HFF-Myc (cell line): ENCODE data around the gene CCDC154.
A peak's percentile ranks its signal among the peaks of the same experiment; 100 is the strongest.

Experiments used
- DNase-seq: peaks from one replicate; pipeline ENCODE4 v3.0.0-alpha.2; 2011; ENCODE audit warnings: low read depth; ENCODE audit errors: extremely low read depth
- H3K4me3 ChIP-seq: replicated peaks from 2 replicates; pipeline ENCODE4 v1.5.1; 2011; ENCODE audit warnings: low read depth, mild to moderate bottlenecking, control low read depth, low read length
- TF ChIP-seq, protein P1 (sequence below): IDR thresholded peaks from 2 replicates; pipeline ENCODE4 v1.5.1; 2012; ENCODE audit warnings: mild to moderate bottlenecking, low read depth, low read length, control low read depth; ENCODE audit errors: missing control alignments

The CCDC154 gene

GRCh38 chr16:1414532-1415260, 29.7 kb downstream of the CCDC154 start, which contains the start of gene UNKL:
TSS of gene UNKL (minus strand) at chr16:1414704. CDS start at chr16:1414691, 13 bp downstream.
- TF ChIP-seq, protein P1, sequence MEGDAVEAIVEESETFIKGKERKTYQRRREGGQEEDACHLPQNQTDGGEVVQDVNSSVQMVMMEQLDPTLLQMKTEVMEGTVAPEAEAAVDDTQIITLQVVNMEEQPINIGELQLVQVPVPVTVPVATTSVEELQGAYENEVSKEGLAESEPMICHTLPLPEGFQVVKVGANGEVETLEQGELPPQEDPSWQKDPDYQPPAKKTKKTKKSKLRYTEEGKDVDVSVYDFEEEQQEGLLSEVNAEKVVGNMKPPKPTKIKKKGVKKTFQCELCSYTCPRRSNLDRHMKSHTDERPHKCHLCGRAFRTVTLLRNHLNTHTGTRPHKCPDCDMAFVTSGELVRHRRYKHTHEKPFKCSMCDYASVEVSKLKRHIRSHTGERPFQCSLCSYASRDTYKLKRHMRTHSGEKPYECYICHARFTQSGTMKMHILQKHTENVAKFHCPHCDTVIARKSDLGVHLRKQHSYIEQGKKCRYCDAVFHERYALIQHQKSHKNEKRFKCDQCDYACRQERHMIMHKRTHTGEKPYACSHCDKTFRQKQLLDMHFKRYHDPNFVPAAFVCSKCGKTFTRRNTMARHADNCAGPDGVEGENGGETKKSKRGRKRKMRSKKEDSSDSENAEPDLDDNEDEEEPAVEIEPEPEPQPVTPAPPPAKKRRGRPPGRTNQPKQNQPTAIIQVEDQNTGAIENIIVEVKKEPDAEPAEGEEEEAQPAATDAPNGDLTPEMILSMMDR = no peak
- H3K4me3 ChIP-seq = peak within 1 kb of the TSS; percentile 71
- no peak for DNase-seq

GRCh38 chr16:1413684-1414531, 30.4 kb downstream of the CCDC154 start:
- H3K4me3 ChIP-seq = peak overlapping the region; percentile 71
- TF ChIP-seq, protein P1 = peak; percentile 74
- no peak for DNase-seq

GRCh38 chr16:1412847-1413246, 31.5 kb downstream of the CCDC154 start:
- no peak overlapping the region for H3K4me3 ChIP-seq
- no peak for DNase-seq
- TF ChIP-seq, protein P1 = no peak

GRCh38 chr16:1408171-1408837, 36.1 kb downstream of the CCDC154 start:
- peak overlapping the region; percentile 45 for H3K4me3 ChIP-seq
- peak; percentile 30 for DNase-seq
- TF ChIP-seq, protein P1 = no peak

DNA sequence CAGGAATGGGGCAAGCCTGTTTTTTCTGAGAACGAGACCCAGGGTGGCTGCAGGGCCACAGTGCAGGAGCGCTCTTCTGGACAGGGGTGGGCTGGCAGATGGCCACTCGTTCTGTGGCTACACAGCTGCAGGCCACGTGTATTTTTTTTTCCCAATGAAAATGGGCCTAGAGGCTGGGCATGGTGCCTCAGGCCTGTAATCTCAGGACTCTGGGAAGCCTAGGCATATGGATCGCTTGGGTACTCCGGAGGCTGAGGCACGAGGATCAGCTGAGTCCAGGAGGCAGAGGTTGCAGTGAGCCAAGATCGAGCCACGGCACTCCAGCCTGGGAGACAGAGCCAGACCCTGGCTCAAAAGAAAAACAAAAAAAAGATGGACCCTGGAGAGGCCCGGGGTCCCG, 36.6 kb downstream of the CCDC154 start:
- peak overlapping the region; percentile 45 for H3K4me3 ChIP-seq
- DNase-seq = peak; percentile 33
- TF ChIP-seq, protein P1 = no peak

GRCh38 chr16:1403733-1404132, 40.6 kb downstream of the CCDC154 start:
- no peak overlapping the region for H3K4me3 ChIP-seq
- TF ChIP-seq, protein P1 = no peak
- DNase-seq = no peak
